ENCODE results near the gene CD6. TPM values are rescaled to one million over a fixed set of nuclear protein-coding genes. Genes with fewer than 3 reads are reported as not detected.

Gene CD6
- total RNA-seq, 1 donor from 2014 or later, result not detected

GRCh38 chr11:61066645-61067044, 95.2 kb downstream of the CD6 start:
- TF ChIP-seq EZH2 (IDR thresholded peaks at IDR 0.05), result no peak
- TF ChIP-seq EZH2phosphoT487 (IDR thresholded peaks at IDR 0.05), result no peak
- TF ChIP-seq CTCF (IDR thresholded peaks at IDR 0.05), result no peak
- no peak overlapping the region for H3K27ac Mint-ChIP-seq
- no peak overlapping the region for H3K4me2 ChIP-seq
- peaks cover 6% of the 10 kb centered on the region for H3K4me1 ChIP-seq
- no peaks in the 10 kb centered on the region for H3K36me3 Mint-ChIP-seq
- no peak for DNase-seq (ENCODE audit: low spot score)
- no peak overlapping the region for H3K4me3 ChIP-seq
- H3K36me3 ChIP-seq, result no peaks in the 10 kb centered on the region
- H3K9ac ChIP-seq, result no peak overlapping the region
- no peaks in the 10 kb centered on the region for H3K27me3 ChIP-seq
- no peaks in the 10 kb centered on the region for H3K9me3 Mint-ChIP-seq
- no peak overlapping the region for H2AFZ ChIP-seq (replicated peaks)
- H3F3A ChIP-seq (ENCODE audit: low read depth), result no peaks in the 10 kb centered on the region
- no peak overlapping the region for H3K27ac ChIP-seq
- H3K27me3 Mint-ChIP-seq (ENCODE audit: insufficient read depth, low read depth), result peaks cover 17% of the 10 kb centered on the region
- no peaks in the 10 kb centered on the region for H4K20me1 ChIP-seq (ENCODE audit: low read depth)
- no peak overlapping the region for H3K4me3 Mint-ChIP-seq
- no peaks in the 10 kb centered on the region for H3K9me3 ChIP-seq (ENCODE audit: low read depth)
- peaks cover 16% of the 10 kb centered on the region for H3K4me1 Mint-ChIP-seq
- no peaks in the 10 kb centered on the region for H3K79me2 ChIP-seq (ENCODE audit: low read depth)

- no peak for DNase-seq (ENCODE audit: low spot score)
- H3K9ac ChIP-seq, result no peak overlapping the region
- H3K27me3 ChIP-seq, result no peaks in the 10 kb centered on the region
- no peaks in the 10 kb centered on the region for H3K36me3 ChIP-seq
- Mint-ChIP-seq H3K36me3 (no peaks in the 10 kb centered on the region), H3K4me1 (peaks cover 26% of the 10 kb centered on the region), H3K9me3 (no peaks in the 10 kb centered on the region), H3K27ac (peak overlapping the region; percentile 24), H3K4me3 (no peak overlapping the region), H3K27me3 (ENCODE audit: insufficient read depth, low read depth) (peaks cover 17% of the 10 kb centered on the region)
- H3K79me2 ChIP-seq (ENCODE audit: low read depth), result no peaks in the 10 kb centered on the region
- H3F3A ChIP-seq (ENCODE audit: low read depth), result peaks cover 4% of the 10 kb centered on the region
- H3K4me2 ChIP-seq, result no peak overlapping the region
- TF ChIP-seq EZH2phosphoT487 (IDR thresholded peaks at IDR 0.05) (no peak), CTCF (IDR thresholded peaks at IDR 0.05) (no peak), EZH2 (IDR thresholded peaks at IDR 0.05) (no peak)
- H3K4me3 ChIP-seq, result no peak overlapping the region
- H3K4me1 ChIP-seq, result peaks cover 14% of the 10 kb centered on the region
- no peaks in the 10 kb centered on the region for H4K20me1 ChIP-seq (ENCODE audit: low read depth)
- H3K27ac ChIP-seq, result no peak overlapping the region
- H2AFZ ChIP-seq (replicated peaks), result no peak overlapping the region
- H3K9me3 ChIP-seq (ENCODE audit: low read depth), result no peaks in the 10 kb centered on the region
These were observed 96.4 kb downstream of the CD6 start for GRCh38 chr11:61067782-61068446.

GRCh38 chr11:61068581-61068980, 97.1 kb downstream of the CD6 start:
- Mint-ChIP-seq H3K9me3 (no peaks in the 10 kb centered on the region), H3K4me3 (no peak overlapping the region), H3K27me3 (ENCODE audit: insufficient read depth, low read depth) (peaks cover 17% of the 10 kb centered on the region), H3K36me3 (no peaks in the 10 kb centered on the region), H3K4me1 (peaks cover 26% of the 10 kb centered on the region), H3K27ac (peak overlapping the region; percentile 24)
- Histone ChIP-seq H3K27ac (no peak overlapping the region), H3K4me1 (peaks cover 14% of the 10 kb centered on the region), H4K20me1 (ENCODE audit: low read depth) (no peaks in the 10 kb centered on the region), H3K79me2 (ENCODE audit: low read depth) (no peaks in the 10 kb centered on the region), H2AFZ (replicated peaks) (no peak overlapping the region), H3K4me3 (no peak overlapping the region), H3K27me3 (no peaks in the 10 kb centered on the region), H3K36me3 (no peaks in the 10 kb centered on the region), H3K4me2 (no peak overlapping the region), H3K9me3 (ENCODE audit: low read depth) (no peaks in the 10 kb centered on the region), H3F3A (ENCODE audit: low read depth) (peaks cover 4% of the 10 kb centered on the region), H3K9ac (no peak overlapping the region)
- TF ChIP-seq EZH2phosphoT487 (IDR thresholded peaks at IDR 0.05) (no peak), EZH2 (IDR thresholded peaks at IDR 0.05) (no peak), CTCF (IDR thresholded peaks at IDR 0.05) (no peak)
- no peak for DNase-seq (ENCODE audit: low spot score)
